Right lobe of liver (tissue), 4 donors: Measurements from ENCODE around the gene RYR3.

ENCODE experiments used
- POLR2A ChIP-seq: fragments of 450-650 bp; IDR thresholded peaks from one replicate; pipeline ENCODE4 v1.6.1; 2017; ENCODE audit warnings: antibody characterized with exemption, mild to moderate bottlenecking
- TF ChIP-seq, protein P1 (sequence below), 4 donors: fragments of 200-600 bp in 3 of 4; fragments of 450-650 bp in 1 of 4; IDR thresholded peaks; one replicate each; pipeline versions ENCODE4 v1.5.1 to v1.8.0; 2016 to 2022; ENCODE audit warnings: antibody characterized with exemption in 4 of 4, mild to moderate bottlenecking in 2 of 4
- donor health status: DM: no; HTN: no; CAD: no.
- donor health status: DM: no; HTN: no; CAD: no.
- donor health status: DM: no; HTN: yes; CAD: no.

DNA sequence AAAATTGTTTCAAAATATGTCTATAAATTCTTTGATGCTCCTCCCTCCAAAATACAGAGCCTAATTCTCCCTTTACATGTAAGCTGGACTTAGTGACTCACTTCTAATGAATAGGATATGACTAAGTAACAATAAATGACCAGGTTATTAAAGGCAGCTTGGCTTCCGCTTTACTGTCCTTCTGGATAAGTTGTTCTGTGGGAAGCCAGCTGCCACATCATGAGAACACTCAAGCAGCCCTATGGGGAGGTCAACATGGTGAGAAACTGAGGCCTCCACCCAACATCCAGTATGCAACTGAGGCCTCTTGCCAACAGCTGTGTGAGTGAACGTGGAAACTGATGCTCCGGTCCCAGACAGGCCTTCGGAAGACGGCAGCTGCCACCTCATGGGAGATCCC is 410.2 kb downstream of the RYR3 start:
- TF ChIP-seq, protein P1, sequence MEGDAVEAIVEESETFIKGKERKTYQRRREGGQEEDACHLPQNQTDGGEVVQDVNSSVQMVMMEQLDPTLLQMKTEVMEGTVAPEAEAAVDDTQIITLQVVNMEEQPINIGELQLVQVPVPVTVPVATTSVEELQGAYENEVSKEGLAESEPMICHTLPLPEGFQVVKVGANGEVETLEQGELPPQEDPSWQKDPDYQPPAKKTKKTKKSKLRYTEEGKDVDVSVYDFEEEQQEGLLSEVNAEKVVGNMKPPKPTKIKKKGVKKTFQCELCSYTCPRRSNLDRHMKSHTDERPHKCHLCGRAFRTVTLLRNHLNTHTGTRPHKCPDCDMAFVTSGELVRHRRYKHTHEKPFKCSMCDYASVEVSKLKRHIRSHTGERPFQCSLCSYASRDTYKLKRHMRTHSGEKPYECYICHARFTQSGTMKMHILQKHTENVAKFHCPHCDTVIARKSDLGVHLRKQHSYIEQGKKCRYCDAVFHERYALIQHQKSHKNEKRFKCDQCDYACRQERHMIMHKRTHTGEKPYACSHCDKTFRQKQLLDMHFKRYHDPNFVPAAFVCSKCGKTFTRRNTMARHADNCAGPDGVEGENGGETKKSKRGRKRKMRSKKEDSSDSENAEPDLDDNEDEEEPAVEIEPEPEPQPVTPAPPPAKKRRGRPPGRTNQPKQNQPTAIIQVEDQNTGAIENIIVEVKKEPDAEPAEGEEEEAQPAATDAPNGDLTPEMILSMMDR (IDR thresholded peaks at IDR 0.05) = no peak
- TF ChIP-seq POLR2A = no peak
